ENCODE results near the gene CDC5L.

DNA sequence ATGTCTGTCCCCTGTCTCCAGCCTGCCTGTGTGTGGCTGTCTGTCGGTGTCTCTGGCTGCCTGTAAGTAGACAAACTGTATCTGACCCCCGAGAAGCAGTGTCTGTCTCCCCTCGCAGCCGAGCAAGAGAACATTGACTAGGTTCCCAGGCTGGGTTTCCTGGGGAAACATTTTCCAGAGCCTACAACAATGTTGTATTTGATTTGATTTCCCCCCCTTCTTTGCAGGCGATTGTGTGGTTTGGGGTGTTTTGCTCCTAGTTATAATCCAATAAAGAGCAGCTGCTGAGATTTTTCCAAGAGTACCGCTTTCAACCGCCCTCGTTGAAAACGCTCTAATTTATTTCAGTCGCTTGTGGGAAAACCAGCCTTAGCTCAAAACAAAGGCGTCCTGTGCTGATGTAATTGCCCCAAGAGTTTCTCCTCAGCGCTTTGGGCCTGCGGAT, 92.6 kb downstream of the CDC5L start:
- TF ChIP-seq EZH2 (IDR thresholded peaks at IDR 0.05; ENCODE audit: borderline replicate concordance, low read length) = no peak
- TF ChIP-seq CTCF (IDR thresholded peaks at IDR 0.05; ENCODE audit: low read length) = no peak

All from OCI-LY1 (cell line).